A549 (cell line): ENCODE results near the gene PGA5. TPM values are rescaled to one million over a fixed set of nuclear protein-coding genes. Genes with fewer than 3 reads are reported as not detected.
"Not testable (repeated sequence)": the region's sequence is repeated elsewhere in the genome, so short reads cannot be mapped to it uniquely, and the experiment has no call there.

ENCODE experiments used
- ATAC-seq, 2 experiments: fragments of 200-7000 bp in 1 of 2; fragments of >200 bp in 1 of 2; cut with Nextera tagmentation in 1 of 2; cut with Tn5 transposase in 1 of 2; 3 replicates each; pipeline versions ENCODE4 v1.8.0 to v1.9.1; 2018 to 2020; ENCODE audit warnings: mild to moderate bottlenecking in 1 of 2, moderate library complexity in 1 of 2
- CTCF ChIA-PET: fragments of 300-600 bp; sonication (Branson Sonifier 250); formaldehyde crosslinking; extraction: SDS; loops from one replicate; lab custom pipeline; 2021; ENCODE audit warnings: antibody characterized with exemption, inconsistent platforms; lab: Yijun Ruan, JAX
- POLR2A ChIA-PET: fragments of 350-600 bp; formaldehyde crosslinking; extraction: SDS; loops from one replicate; lab custom pipeline; 2021; ENCODE audit warnings: antibody characterized with exemption, inconsistent platforms; lab: Yijun Ruan, JAX
- DNase-seq, 2 experiments: peaks; one replicate each; pipeline versions ENCODE4 v3.0.0 to v3.0.0-alpha.2; 2011 to 2016; ENCODE audit warnings: low read depth in 1 of 2, low spot score in 1 of 2
- FAIRE-seq: peaks from 2 replicates; lab custom pipeline; 2011; peaks lifted over from hg19 to GRCh38; lab: Jason Lieb, UNC
- H3K27ac ChIP-seq, 2 experiments: fragments of >200 bp; sonication (Bioruptor Twin); formaldehyde crosslinking; 3 replicates each; pipeline ENCODE4 v1.5.1; 2016 to 2017
- H3K4me1 ChIP-seq: fragments of >200 bp; sonication (Bioruptor Twin); formaldehyde crosslinking; 3 replicates; pipeline ENCODE4 v1.6.1; 2016
- H3K4me2 ChIP-seq: fragments of >200 bp; sonication (Bioruptor Twin); formaldehyde crosslinking; 3 replicates; pipeline ENCODE4 v1.6.1; 2016
- H3K4me3 ChIP-seq: fragments of >200 bp; sonication (Bioruptor Twin); formaldehyde crosslinking; 3 replicates; pipeline ENCODE4 v1.5.1; 2016
- H3K9me3 ChIP-seq: fragments of >200 bp; sonication (Bioruptor Twin); formaldehyde crosslinking; 3 replicates; pipeline ENCODE4 v1.6.1; 2016
- WGBS: methylation state at CpG from one replicate; pipeline ENCODE4 v1.1.6; 2017; ENCODE audit errors: missing lambda C conversion rate; 5-methylcytosine and 5-hydroxymethylcytosine counted together
- polyA plus RNA-seq, 4 experiments: library from polyadenylated mRNA; depleted of rRNA in 3 of 4; stranded (reverse); fragments of >200 nt; fragmentation: RNase III in 1 of 4; extraction: RNeasy Plus Mini Kit Qiagen cat#74134 plus additional on column Dnase treatment in 1 of 4; gene quantifications; 2 replicates in 3 of 4; 3 replicates in 1 of 4; pipeline ENCODE4 v1.2.3, GENCODE V29; 2011 to 2017

PGA5 gene
- polyA plus RNA-seq, 2 of the 4 experiments (the other 2 are of a cell fraction): not detected

DNA sequence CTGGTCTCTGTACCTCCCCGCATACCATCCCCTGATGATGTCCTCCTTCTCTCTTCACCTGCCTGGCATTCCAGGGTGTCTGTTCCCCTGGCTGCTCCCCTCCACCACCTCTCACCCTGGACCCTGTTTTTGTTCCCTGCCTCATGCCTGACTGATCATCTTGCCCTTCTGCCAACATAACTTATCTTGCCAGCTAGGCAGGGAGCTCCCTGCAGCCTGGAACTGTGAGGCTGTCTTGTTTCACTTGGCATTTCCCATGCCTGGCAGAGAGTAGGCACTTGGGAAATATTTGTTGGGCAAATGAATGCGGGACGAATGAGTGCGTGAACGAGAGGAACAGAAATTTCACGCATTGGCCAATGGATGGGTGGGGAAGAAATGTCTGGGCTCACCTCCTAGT, 30.3 kb upstream of the PGA5 start:
- CTCF ChIA-PET, DNase-seq: not testable (repeated sequence)

DNA sequence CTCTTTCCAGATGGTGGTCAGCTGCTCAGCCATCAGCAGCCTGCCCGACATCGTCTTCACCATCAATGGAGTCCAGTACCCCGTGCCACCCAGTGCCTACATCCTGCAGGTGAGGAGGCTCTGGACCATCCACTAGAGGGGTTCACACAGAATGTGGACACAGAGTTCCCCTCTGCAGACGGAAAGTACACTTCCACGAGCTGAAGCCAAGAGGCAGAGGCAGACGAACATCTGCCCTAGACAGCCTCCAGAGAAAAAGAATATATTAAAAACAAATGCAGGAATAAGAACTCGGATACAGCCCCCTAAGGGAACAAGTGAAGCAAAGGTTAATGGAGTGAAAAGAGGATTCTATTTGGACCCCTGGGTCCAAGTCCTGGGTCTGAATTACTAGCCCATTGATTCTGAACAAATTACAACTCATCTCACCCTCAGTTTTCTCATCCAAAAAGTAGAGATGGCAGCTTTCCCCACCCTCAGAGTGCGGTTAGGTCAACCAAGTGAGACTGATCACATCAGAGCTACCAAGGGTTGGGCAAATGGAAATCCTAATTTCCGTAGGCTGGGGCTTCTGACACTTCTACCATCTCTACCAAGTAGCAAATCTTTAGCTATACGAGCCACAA, 29.5 kb upstream of the PGA5 start:
- H3K4me2 ChIP-seq, FAIRE-seq, POLR2A ChIA-PET, H3K4me1 ChIP-seq, DNase-seq, H3K9me3 ChIP-seq, CTCF ChIA-PET, H3K27ac ChIP-seq, ATAC-seq, H3K4me3 ChIP-seq: not testable (repeated sequence)
- 19% methylated on average over 7 of the region's 10 CpGs for WGBS

More for the DNA sequence above, 30.3 kb upstream of the PGA5 start:
- FAIRE-seq, H3K4me3 ChIP-seq, POLR2A ChIA-PET, H3K9me3 ChIP-seq, H3K4me2 ChIP-seq, H3K4me1 ChIP-seq, H3K27ac ChIP-seq, ATAC-seq: not testable (repeated sequence)
- no CpG with 5 or more reads among the region's 6 CpGs for WGBS

GRCh38 chr11:61212202-61212601, 28.8 kb upstream of the PGA5 start:
- CTCF ChIA-PET, POLR2A ChIA-PET, H3K4me2 ChIP-seq, H3K9me3 ChIP-seq, H3K4me1 ChIP-seq, H3K27ac ChIP-seq, FAIRE-seq, ATAC-seq, DNase-seq, H3K4me3 ChIP-seq: not testable (repeated sequence)
- WGBS: no CpG with 5 or more reads among the region's 15 CpGs

DNA sequence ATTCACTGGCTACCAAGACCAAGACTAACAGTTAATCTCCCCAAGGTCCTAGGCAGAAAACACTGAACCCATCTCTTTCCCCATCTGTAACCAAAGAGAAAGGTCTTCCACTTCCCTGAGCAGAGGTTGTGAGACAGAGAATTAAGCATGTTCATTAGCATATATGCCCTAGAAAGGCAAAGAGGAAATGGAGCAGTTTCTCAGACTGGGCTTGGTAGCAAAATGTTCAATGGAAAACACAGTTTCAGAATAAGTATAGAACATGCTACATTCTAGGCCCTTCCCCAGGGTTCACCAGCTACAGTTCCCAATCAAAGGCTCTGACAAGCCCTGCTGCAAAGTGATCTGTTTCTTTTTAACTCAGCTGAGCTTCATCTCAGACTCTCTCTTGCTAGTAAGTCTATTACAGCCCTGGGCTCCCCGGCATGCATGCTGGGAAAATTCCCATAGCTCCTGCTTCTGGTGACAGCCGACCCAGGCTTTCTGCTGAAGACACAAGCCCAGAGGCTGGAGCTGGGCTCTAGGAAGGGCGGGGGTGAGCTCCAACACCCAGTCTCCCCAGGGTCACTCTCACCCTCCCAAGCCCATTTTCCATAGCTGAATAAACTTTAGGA, 27.2 kb upstream of the PGA5 start:
- CTCF ChIA-PET, H3K9me3 ChIP-seq, POLR2A ChIA-PET, ATAC-seq, DNase-seq, FAIRE-seq, H3K4me2 ChIP-seq, H3K27ac ChIP-seq, H3K4me1 ChIP-seq, H3K4me3 ChIP-seq: not testable (repeated sequence)
- no CpG with 5 or more reads among the region's 3 CpGs for WGBS

DNA sequence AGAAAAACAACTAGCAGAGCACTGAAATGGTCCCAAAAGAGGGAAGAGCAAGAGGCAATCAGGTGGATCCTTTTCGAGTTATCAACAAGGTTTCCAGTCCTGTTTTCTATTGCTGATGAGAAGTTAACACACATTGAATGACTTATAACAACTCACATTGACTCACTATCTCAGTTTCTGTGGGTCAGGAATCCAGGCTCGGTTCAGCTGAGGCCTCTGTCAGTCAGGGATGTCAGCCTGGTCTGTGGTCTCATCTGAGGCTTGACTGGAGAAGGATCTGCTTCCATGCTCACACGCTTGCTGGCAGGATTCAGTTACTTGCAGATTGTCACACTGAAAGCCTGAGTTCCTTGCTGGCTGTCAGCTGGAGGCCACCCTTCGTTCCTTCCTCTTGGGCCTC, 22.7 kb upstream of the PGA5 start:
- ATAC-seq, FAIRE-seq, H3K4me2 ChIP-seq, CTCF ChIA-PET, DNase-seq, H3K9me3 ChIP-seq, H3K4me3 ChIP-seq, H3K27ac ChIP-seq, H3K4me1 ChIP-seq, POLR2A ChIA-PET: not testable (repeated sequence)
- no CpG with 5 or more reads among the region's 4 CpGs for WGBS

- FAIRE-seq, POLR2A ChIA-PET, H3K4me1 ChIP-seq, CTCF ChIA-PET, H3K27ac ChIP-seq, ATAC-seq, H3K9me3 ChIP-seq, H3K4me3 ChIP-seq, H3K4me2 ChIP-seq, DNase-seq: not testable (repeated sequence)
- WGBS: 25% methylated on average over 5 of the region's 5 CpGs
Observed at GRCh38 chr11:61219016-61219415, 22.0 kb upstream of the PGA5 start.

GRCh38 chr11:61222047-61222446, 18.9 kb upstream of the PGA5 start, which contains the start of gene PGA4:
Gene PGA4, plus strand, starts transcription at chr11:61222347. Its CDS starts 54 bp downstream, at chr11:61222401.
- CTCF ChIA-PET, DNase-seq, H3K4me3 ChIP-seq, H3K27ac ChIP-seq, FAIRE-seq, H3K9me3 ChIP-seq, POLR2A ChIA-PET, ATAC-seq, H3K4me1 ChIP-seq, H3K4me2 ChIP-seq: not testable (repeated sequence)
- no CpG with 5 or more reads among the region's 8 CpGs for WGBS

DNA sequence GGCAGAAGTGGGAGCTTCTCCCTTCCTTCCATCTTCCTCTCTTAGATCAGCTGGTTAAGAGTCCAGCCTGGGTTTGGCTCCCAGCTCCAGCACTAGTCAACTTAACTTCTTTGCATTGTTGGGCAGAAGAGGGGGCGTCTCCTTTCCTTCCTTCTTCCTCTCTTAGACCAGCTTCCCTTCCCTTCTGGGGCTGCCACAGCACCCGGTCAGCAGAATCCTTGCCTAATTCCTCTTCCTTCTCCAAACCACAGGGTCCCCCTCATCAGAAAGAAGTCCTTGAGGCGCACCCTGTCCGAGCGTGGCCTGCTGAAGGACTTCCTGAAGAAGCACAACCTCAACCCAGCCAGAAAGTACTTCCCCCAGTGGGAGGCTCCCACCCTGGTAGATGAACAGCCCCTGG, 18.3 kb upstream of the PGA5 start:
- WGBS: no CpG with 5 or more reads among the region's 5 CpGs
- H3K4me3 ChIP-seq, H3K9me3 ChIP-seq, FAIRE-seq, CTCF ChIA-PET, H3K27ac ChIP-seq, ATAC-seq, POLR2A ChIA-PET, H3K4me2 ChIP-seq, H3K4me1 ChIP-seq, DNase-seq: not testable (repeated sequence)

GRCh38 chr11:61226457-61227137, 14.4 kb upstream of the PGA5 start:
- CTCF ChIA-PET, ATAC-seq, FAIRE-seq, DNase-seq, H3K4me2 ChIP-seq, H3K9me3 ChIP-seq, H3K4me3 ChIP-seq, POLR2A ChIA-PET, H3K4me1 ChIP-seq, H3K27ac ChIP-seq: not testable (repeated sequence)
- WGBS: no CpG with 5 or more reads among the region's 10 CpGs

GRCh38 chr11:61229458-61229857, 11.5 kb upstream of the PGA5 start:
- H3K4me1 ChIP-seq, DNase-seq, H3K27ac ChIP-seq, H3K9me3 ChIP-seq, H3K4me3 ChIP-seq, H3K4me2 ChIP-seq, FAIRE-seq, ATAC-seq, POLR2A ChIA-PET, CTCF ChIA-PET: not testable (repeated sequence)
- WGBS: no CpG with 5 or more reads among the region's 6 CpGs

DNA sequence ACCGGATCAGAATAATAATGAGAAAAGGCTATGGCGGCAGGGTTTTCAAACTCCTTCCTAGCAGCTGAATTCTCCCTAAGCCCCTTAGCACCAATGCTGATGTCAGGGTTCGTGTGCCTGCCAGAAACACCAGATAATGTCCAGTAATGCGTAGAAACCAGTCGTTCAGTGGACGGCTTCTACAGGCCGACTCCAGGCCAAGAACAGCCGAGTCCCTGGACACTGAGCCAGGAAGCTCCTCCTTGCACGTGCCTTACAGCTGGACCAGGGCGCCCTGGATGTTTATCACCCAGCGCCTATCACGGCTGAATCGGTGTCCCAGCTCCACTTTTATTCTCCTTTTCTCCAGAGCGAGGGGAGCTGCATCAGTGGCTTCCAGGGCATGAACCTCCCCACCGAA, 9.9 kb upstream of the PGA5 start:
- FAIRE-seq, CTCF ChIA-PET: not testable (repeated sequence)

More for the DNA sequence above, 9.9 kb upstream of the PGA5 start:
- DNase-seq, H3K4me1 ChIP-seq, H3K27ac ChIP-seq, ATAC-seq, POLR2A ChIA-PET, H3K4me2 ChIP-seq, H3K9me3 ChIP-seq, H3K4me3 ChIP-seq: not testable (repeated sequence)
- no CpG with 5 or more reads among the region's 15 CpGs for WGBS
